DND-41 (cell line): ENCODE measurements around the gene UVSSA.

ENCODE experiments used
- ATAC-seq: fragments of 200-7000 bp; cut with Tn5 transposase; 3 replicates; pipeline ENCODE4 v1.9.1; 2021; ENCODE audit warnings: low read depth; ENCODE audit not compliant: insufficient read depth
- DNase-seq: peaks from one replicate; pipeline ENCODE4 v3.0.0-alpha.2; 2020
- H2AFZ ChIP-seq: 2 replicates; pipeline ENCODE4 v1.6.0; 2012; ENCODE audit warnings: low read depth, low read length
- H3K27ac ChIP-seq: 2 replicates; pipeline ENCODE4 v1.5.1; 2012; ENCODE audit warnings: low read length, inconsistent platforms
- H3K27me3 ChIP-seq: fragments of 200-600 bp; sonication (generic); 2 replicates; pipeline ENCODE4 v1.6.0; 2012; ENCODE audit warnings: low read length, mild to moderate bottlenecking, inconsistent platforms; ENCODE audit not compliant: insufficient read depth, poor library complexity
- H3K36me3 ChIP-seq: 2 replicates; pipeline ENCODE4 v1.5.1; 2012; ENCODE audit warnings: low read length, inconsistent platforms; ENCODE audit not compliant: insufficient read depth
- H3K4me1 ChIP-seq: 2 replicates; pipeline ENCODE4 v1.5.1; 2012; ENCODE audit warnings: mild to moderate bottlenecking, low read length; ENCODE audit not compliant: insufficient read depth
- H3K4me2 ChIP-seq: 2 replicates; pipeline ENCODE4 v1.6.0; 2012; ENCODE audit warnings: mild to moderate bottlenecking, moderate library complexity, low read length, inconsistent platforms; ENCODE audit not compliant: insufficient read depth
- H3K4me3 ChIP-seq, 2 experiments: fragments of 200-600 bp in 1 of 2; shearing (Covaris generic) in 1 of 2; 2 replicates each; pipeline ENCODE4 v1.5.1; 2012 to 2016; ENCODE audit warnings: inconsistent platforms in 2 of 2, low read length in 2 of 2, mild to moderate bottlenecking in 2 of 2, low read depth in 1 of 2, moderate library complexity in 1 of 2
- H3K79me2 ChIP-seq: 2 replicates; pipeline ENCODE4 v1.6.0; 2012; ENCODE audit warnings: low read length, inconsistent platforms; ENCODE audit not compliant: insufficient read depth
- H3K9ac ChIP-seq: 2 replicates; pipeline ENCODE4 v1.6.0; 2012; ENCODE audit warnings: low read depth, mild to moderate bottlenecking, inconsistent platforms, low read length, moderate library complexity
- H3K9me3 ChIP-seq: 2 replicates; pipeline ENCODE4 v1.5.1; 2012; ENCODE audit warnings: low read length, moderate library complexity, mild to moderate bottlenecking, inconsistent platforms; ENCODE audit not compliant: insufficient read depth, severe bottlenecking
- H4K20me1 ChIP-seq: 2 replicates; pipeline ENCODE4 v1.6.0; 2012; ENCODE audit warnings: low read length; ENCODE audit not compliant: insufficient read depth
- EZH2 ChIP-seq: IDR thresholded peaks from 3 replicates; pipeline ENCODE4 v1.6.1; 2012; ENCODE audit warnings: borderline replicate concordance, low read depth, mild to moderate bottlenecking, moderate library complexity, low read length, inconsistent platforms; ENCODE audit not compliant: severe bottlenecking
- TF ChIP-seq, protein P1 (sequence below): IDR thresholded peaks from 2 replicates; pipeline ENCODE4 v1.5.1; 2012; ENCODE audit warnings: borderline replicate concordance, low read length, moderate library complexity, mild to moderate bottlenecking; ENCODE audit not compliant: poor library complexity, severe bottlenecking; ENCODE audit errors: extremely low read depth

The UVSSA gene

DNA sequence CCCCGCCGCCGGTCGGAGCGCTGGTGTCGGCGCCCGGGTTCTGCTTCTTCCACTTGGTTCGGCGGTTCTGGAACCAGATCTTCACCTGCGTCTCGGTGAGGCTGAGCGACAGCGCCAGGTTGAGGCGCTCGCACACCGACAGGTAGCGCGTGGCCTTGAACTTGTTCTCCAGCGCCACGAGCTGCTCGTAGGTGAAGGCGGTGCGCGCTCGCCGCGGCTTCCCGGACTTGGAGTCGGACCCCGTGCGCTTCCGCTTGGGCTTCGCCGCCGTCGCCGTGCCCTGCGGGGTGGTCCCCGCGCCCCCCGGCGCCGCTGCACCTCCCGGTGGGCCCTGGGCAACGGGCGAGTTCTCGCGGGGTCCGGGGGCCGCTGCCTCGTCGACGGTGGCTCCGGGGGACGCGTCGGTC is 56.2 kb downstream of the UVSSA start:
- no peak for TF ChIP-seq EZH2
- no peak overlapping the region for H3K4me3 ChIP-seq
- H3K4me2 ChIP-seq = no peak overlapping the region
- no peaks in the 10 kb centered on the region for H3K79me2 ChIP-seq
- H3K9ac ChIP-seq = no peak overlapping the region
- H3K9me3 ChIP-seq = peaks cover 38% of the 10 kb centered on the region
- H3K27ac ChIP-seq = no peak overlapping the region
- no peaks in the 10 kb centered on the region for H3K4me1 ChIP-seq
- H3K36me3 ChIP-seq = no peaks in the 10 kb centered on the region
- no peak overlapping the region for H2AFZ ChIP-seq
- H4K20me1 ChIP-seq = no peaks in the 10 kb centered on the region
- ATAC-seq (no peak), DNase-seq (no peak)
- no peaks in the 10 kb centered on the region for H3K27me3 ChIP-seq

DNA sequence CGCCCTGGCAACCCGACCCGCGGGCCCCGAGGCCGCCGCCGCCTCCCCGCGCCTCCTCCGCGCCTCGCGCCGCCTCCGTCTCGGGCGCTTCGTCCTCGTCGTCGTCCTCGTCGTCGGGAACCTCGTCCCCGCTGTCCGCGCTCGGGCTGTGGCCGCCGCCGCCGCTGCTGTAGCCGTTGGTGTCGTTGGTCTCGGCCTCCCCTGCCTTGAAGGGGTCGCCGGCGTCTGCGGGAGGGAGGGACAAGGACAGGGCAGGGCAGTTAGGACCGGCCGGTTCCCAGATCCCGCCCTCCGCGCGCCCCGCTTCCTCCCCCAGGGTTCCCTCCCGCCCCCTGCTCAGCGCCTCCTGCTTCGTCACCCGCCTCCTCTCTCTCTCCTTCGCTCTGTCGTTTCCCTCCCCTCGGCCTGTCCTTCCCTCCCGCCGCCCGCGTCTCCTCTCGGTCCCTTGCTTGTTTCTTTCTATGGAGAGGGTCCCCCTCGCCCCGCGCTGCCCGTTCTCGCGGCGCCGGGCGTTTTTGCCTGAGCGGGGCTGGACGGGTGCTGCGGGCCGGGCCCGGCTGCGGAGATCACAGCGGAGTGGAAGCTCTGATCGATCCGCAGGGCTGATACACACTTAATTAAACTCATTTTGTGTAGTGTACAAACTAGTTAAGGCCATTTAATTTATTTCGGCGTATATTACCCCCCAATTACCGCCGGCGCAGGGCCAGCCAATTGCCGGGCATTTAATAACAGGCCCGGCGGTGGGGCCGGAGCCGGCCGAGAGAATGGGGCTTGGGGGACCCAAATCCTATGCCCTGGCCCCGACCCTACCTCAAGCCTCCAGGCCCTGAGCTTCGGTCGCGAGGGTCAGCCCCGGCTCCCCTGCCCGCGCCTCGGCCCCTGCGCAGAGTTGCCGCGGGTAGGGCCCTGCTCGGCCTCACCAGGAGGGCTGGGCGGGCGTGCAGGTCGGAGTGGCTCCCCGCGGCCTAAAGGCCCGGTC is 56.9 kb downstream of the UVSSA start:
- TF ChIP-seq, protein P1, sequence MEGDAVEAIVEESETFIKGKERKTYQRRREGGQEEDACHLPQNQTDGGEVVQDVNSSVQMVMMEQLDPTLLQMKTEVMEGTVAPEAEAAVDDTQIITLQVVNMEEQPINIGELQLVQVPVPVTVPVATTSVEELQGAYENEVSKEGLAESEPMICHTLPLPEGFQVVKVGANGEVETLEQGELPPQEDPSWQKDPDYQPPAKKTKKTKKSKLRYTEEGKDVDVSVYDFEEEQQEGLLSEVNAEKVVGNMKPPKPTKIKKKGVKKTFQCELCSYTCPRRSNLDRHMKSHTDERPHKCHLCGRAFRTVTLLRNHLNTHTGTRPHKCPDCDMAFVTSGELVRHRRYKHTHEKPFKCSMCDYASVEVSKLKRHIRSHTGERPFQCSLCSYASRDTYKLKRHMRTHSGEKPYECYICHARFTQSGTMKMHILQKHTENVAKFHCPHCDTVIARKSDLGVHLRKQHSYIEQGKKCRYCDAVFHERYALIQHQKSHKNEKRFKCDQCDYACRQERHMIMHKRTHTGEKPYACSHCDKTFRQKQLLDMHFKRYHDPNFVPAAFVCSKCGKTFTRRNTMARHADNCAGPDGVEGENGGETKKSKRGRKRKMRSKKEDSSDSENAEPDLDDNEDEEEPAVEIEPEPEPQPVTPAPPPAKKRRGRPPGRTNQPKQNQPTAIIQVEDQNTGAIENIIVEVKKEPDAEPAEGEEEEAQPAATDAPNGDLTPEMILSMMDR = no peak
- TF ChIP-seq EZH2 = no peak
- H3K4me1 ChIP-seq = no peaks in the 10 kb centered on the region
- H2AFZ ChIP-seq = no peak overlapping the region
- H3K36me3 ChIP-seq = no peaks in the 10 kb centered on the region
- no peak overlapping the region for H3K4me3 ChIP-seq
- peaks cover 33% of the 10 kb centered on the region for H3K9me3 ChIP-seq
- H3K27me3 ChIP-seq = no peaks in the 10 kb centered on the region
- no peak overlapping the region for H3K9ac ChIP-seq
- H3K4me2 ChIP-seq = no peak overlapping the region
- H3K27ac ChIP-seq = no peak overlapping the region
- ATAC-seq (no peak), DNase-seq (no peak)
- H3K79me2 ChIP-seq = no peaks in the 10 kb centered on the region
- no peaks in the 10 kb centered on the region for H4K20me1 ChIP-seq

DNA sequence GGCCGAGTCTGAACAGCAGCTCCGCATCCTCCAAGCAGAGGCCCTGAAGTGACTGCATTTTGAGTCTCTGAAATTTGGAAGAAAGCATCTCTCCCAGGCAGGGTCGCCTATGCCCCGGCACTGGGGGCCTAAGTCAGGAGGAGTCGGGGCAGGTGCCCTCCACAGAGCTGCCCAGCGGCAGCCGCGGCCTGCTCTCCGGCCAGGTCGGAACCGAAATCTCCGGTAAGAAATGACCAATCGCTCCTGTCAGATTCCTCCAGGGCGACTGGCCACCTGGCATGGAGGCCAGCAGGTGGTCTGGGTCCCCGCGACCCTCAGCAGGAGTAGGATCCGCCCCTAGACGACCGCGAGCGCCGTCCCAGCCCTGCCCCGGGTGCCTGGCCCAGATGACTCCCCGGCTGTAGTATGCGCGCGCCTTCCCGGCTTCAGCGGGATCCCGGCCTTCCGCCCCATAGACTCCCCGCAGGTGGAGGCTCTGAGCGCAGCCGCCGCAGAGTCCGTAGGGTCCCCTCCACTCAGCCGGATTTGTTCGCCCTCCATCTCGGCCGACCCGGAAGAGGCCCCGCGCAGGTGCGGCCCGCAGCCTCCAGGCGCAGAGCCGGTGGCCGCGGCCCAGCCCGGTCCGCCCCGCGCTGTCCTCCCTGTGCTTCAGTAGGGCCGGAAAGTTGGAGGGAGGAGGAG is 57.7 kb downstream of the UVSSA start:
- peaks cover 25% of the 10 kb centered on the region for H3K9me3 ChIP-seq
- no peak overlapping the region for H2AFZ ChIP-seq
- H4K20me1 ChIP-seq = 0 out of 2 replicates have a peak, but pooled peaks cover 3% of the 10 kb centered on the region
- no peaks in the 10 kb centered on the region for H3K36me3 ChIP-seq
- no peak for TF ChIP-seq EZH2
- TF ChIP-seq, protein P1 = no peak
- no peaks in the 10 kb centered on the region for H3K4me1 ChIP-seq
- H3K4me3 ChIP-seq = no peak overlapping the region
- ATAC-seq = no peak
- H3K79me2 ChIP-seq = no peaks in the 10 kb centered on the region
- no peak overlapping the region for H3K9ac ChIP-seq
- DNase-seq = no peak
- H3K4me2 ChIP-seq = no peak overlapping the region
- H3K27ac ChIP-seq = no peak overlapping the region
- H3K27me3 ChIP-seq = no peaks in the 10 kb centered on the region

DNA sequence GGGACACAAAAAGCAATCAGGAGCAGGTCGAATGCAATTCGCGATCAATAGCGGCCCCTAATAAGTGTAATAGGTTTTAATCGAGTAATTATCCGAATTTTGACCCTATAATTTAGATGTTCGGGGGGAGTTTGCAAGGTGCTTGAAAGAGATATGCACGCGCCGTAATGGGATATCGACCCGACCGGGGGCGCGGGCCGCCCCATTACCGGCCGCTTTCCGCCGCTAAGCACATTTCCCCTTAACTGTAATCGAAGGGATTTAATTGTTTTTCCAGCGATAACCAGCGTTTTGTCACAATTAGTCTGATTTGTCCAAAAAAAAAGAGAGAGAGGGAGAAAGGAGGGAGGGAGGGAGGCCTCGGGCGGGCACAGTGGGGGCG is 58.2 kb downstream of the UVSSA start:
- no peak for ATAC-seq
- no peaks in the 10 kb centered on the region for H3K36me3 ChIP-seq
- no peak overlapping the region for H3K4me3 ChIP-seq

More for the DNA sequence above, 58.2 kb downstream of the UVSSA start:
- Histone ChIP-seq H2AFZ (no peak overlapping the region), H3K4me2 (no peak overlapping the region), H3K27me3 (no peaks in the 10 kb centered on the region), H4K20me1 (0 out of 2 replicates have a peak, but pooled peaks cover 3% of the 10 kb centered on the region), H3K79me2 (no peaks in the 10 kb centered on the region), H3K27ac (no peak overlapping the region), H3K9ac (no peak overlapping the region), H3K4me1 (no peaks in the 10 kb centered on the region), H3K9me3 (peaks cover 20% of the 10 kb centered on the region)
- no peak for TF ChIP-seq EZH2
- TF ChIP-seq, protein P1 = no peak
- DNase-seq = no peak
